ENCODE results near the gene CHIC2.

DNA sequence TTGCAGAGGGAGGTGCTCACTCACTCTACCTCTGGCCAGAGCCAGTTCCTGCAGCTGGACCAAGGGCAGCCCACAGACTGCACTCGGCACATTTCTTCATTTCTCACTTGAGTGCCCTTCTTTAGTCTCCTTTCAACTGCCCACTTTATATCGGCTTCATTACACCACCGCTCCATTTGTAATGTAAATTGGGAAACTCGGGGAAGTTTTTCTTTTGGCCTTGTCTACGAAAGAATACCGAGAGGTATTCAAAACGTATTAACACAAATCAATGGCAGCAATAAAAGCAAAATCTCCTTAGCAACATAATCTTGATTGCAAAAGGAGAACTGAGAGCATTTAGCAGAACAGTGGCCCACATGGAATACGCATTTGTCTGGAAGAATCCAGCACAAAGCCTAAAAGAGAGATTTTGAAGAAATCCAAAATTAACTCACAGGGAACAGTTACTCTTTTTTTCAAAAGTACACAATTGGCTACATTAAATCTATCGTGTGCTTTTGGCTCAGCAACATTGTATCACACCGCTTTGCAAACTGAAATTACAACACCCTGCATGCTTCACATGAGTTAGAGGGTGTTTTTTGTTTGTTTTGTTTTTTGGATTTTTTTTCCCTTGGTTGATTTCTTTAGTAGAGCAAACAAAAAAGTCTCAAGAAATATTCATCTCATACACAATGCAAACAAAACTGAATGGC is 62.6 kb downstream of the CHIC2 start:
- TF ChIP-seq, protein P1, sequence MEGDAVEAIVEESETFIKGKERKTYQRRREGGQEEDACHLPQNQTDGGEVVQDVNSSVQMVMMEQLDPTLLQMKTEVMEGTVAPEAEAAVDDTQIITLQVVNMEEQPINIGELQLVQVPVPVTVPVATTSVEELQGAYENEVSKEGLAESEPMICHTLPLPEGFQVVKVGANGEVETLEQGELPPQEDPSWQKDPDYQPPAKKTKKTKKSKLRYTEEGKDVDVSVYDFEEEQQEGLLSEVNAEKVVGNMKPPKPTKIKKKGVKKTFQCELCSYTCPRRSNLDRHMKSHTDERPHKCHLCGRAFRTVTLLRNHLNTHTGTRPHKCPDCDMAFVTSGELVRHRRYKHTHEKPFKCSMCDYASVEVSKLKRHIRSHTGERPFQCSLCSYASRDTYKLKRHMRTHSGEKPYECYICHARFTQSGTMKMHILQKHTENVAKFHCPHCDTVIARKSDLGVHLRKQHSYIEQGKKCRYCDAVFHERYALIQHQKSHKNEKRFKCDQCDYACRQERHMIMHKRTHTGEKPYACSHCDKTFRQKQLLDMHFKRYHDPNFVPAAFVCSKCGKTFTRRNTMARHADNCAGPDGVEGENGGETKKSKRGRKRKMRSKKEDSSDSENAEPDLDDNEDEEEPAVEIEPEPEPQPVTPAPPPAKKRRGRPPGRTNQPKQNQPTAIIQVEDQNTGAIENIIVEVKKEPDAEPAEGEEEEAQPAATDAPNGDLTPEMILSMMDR (conservative IDR thresholded peaks at IDR 0.05 in 1 of 2, IDR thresholded peaks at IDR 0.05 in 1 of 2; ENCODE audit: low read depth in 1 of 2, low read length in 2 of 2): no peak
- no peak for TF ChIP-seq EZH2 (IDR thresholded peaks at IDR 0.05; ENCODE audit: low read length, missing control alignments)

Measured in fibroblast of lung (primary cell).